C4-2B (cell line): ENCODE results near the gene FAXDC2.

Source experiments
- H3K27ac ChIP-seq: fragments of 450-650 bp; 2 replicates; pipeline ENCODE4 v1.5.1; 2017
- ZFX ChIP-seq: fragments of 450-650 bp; IDR thresholded peaks from 2 replicates; pipeline ENCODE4 v1.6.1; 2017
- TF ChIP-seq, protein P1 (sequence below): fragments of 450-650 bp; conservative IDR thresholded peaks from 2 replicates; pipeline ENCODE4 v1.5.1; 2017; ENCODE audit warnings: mild to moderate bottlenecking

The FAXDC2 gene

DNA sequence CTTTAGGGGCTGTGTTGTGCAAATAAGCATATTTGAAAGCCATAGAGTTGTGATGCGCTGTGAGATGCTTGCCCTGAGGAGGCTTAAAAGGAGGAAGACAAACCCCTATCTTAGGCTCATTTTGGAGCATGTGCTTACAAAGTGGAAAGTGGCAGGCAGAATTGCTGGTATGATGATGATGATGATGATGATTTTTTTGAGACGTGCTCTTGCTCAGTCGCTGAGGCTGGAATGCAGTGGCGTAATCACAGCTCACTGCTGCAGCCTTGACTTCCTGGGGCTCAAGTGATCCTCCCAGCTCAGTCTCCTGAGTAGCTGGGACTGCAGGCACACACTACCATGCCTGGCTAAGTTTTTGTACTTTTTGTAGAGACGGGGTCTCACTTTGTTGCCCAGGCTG, 9.7 kb upstream of the FAXDC2 start:
- TF ChIP-seq ZFX: no peak
- TF ChIP-seq, protein P1, sequence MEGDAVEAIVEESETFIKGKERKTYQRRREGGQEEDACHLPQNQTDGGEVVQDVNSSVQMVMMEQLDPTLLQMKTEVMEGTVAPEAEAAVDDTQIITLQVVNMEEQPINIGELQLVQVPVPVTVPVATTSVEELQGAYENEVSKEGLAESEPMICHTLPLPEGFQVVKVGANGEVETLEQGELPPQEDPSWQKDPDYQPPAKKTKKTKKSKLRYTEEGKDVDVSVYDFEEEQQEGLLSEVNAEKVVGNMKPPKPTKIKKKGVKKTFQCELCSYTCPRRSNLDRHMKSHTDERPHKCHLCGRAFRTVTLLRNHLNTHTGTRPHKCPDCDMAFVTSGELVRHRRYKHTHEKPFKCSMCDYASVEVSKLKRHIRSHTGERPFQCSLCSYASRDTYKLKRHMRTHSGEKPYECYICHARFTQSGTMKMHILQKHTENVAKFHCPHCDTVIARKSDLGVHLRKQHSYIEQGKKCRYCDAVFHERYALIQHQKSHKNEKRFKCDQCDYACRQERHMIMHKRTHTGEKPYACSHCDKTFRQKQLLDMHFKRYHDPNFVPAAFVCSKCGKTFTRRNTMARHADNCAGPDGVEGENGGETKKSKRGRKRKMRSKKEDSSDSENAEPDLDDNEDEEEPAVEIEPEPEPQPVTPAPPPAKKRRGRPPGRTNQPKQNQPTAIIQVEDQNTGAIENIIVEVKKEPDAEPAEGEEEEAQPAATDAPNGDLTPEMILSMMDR: no peak
- peak overlapping the region; percentile 76 for H3K27ac ChIP-seq

DNA sequence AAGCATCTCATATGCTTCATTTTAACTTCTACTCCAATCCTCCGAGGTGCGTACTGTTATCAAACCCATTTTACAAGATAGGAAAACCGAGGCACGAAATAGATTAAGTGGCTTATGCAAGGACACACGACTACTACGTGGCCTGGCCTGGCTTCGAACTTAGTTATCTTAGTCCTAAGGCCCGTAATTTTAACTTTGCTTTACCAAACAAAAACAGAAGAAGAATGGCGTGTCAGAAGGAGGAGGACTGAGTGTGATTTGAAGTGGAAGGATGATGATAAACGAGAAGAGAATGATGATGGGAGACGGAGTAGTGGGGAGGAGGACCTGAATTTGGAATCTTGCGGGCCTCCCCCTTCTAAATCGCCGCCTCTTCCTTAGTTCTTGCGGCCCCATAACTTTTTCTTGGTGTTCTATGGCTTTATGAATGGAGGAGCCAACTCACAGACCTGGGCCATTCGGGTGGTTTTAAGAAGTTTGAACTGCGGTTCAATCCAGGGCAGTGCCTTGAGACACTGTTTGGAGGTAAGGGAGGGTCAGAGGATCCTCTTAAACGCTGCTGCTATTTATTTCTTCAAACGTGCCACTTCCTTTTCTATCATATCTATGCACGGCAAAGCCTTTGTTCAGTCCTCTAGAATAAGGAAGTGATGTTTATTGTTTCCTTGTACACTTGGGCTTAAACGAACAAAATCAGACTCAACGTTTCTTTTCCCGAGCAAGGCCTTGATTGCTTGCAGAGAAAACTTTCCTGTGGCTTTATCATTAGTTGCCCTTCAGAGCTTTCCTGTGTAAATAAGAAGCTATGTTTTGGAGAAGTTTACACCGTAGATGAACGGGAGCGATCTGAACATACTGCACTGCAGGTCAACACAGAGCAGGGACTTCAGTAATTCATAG, 8.8 kb upstream of the FAXDC2 start:
- TF ChIP-seq, protein P1: no peak
- TF ChIP-seq ZFX: no peak
- H3K27ac ChIP-seq: peak overlapping the region; percentile 76

DNA sequence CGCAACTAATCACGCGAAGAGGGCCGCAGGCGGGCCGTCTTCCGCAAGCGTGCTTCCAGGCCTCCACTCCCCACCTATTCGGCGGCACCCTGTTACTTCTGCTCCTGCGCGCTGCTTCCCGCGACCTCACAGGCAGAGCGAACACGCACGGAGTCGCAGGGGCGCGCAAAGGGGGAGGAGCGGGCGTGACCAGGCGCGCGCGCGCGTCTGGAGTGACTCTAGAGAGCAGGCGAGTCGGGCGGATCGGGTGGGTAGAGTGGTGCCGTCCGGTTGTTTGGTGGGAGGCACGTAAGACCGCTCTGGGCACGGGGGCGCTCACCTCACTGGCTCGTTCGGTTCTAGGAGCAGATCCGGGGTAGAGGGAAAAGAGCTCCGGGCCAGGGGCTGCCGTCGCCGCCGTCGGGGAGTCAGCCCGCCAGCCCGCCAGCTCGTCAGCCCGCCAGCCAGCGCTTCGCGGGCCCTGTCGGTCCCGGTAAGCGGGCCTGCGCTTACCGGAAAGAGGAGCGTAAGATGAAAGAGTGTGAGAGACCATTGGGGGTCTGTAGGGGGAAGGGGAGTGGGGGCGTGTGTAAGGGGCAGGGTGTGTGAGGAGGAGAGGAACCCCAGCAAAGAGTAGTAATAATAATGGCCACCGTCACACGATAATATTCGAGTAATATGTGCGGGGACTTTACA, 8.0 kb upstream of the FAXDC2 start, which contains the start of gene CNOT8:
Gene CNOT8 (plus strand): TSS at position 331 of the 675 bp plus-strand sequence. CDS start 4,652 bp downstream, outside the sequence.
- H3K27ac ChIP-seq: peak within 1 kb of the TSS; percentile 76
- TF ChIP-seq ZFX: no peak; the same call in 1 of the 2 replicates
- TF ChIP-seq, protein P1: no peak

DNA sequence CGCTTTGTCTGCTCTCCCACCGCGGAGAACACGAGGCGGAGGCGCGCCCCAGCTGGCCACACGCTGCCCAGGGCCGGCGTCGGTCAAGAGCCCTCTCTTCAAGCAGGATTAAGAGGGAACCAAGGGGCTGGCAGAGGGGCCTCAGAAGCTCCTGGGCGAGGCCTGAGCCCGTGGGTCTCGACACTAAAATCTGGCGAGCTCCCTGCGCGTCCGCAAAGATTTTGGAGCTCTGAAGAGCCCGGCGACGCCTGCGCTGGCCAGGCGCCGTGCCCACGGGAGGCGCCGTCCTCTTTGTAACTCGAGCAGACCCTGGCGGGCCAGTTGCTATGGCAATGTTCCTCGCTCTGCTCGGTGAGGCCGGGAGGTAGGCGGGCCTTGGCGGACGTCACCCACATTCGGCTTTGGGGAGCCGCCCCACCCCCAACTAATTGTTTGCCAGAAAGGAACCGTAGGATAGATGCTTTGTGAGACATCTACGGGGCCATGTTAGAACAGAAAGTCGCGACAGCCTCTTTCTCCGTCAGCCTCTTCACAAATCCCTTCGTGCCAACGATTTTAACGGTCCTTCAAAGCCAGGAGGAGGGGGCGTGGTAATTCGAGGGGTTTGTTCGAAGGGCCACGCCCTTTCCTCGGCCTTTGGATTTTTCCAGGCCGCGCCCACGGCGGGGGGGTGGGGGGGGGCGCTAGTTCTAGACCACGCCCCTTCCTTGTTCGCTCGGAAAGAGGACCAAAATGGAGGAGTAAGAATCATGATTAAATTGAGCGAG, 7.3 kb upstream of the FAXDC2 start:
- no peak for TF ChIP-seq ZFX
- TF ChIP-seq, protein P1: no peak; the same call in 1 of the 2 replicates
- H3K27ac ChIP-seq: peak overlapping the region; percentile 76

DNA sequence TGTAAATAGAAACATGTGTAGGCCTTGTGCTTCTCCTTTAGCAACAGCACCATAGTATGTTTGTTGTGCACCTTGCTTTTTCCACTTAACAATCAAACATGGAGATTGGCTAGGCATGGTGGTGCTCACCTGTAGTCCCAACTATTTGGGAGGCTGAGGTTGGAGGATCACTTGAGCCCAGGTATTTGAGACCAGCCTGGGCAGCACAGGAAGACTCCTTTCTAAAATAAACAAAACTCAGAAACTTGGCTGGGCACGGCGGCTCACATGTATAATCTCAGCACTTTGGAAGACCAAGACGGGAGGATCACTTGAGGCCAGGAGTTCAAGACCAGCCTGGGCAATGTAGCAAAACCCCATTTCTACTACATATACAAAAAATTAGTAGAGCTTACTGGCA, 948 bp upstream of the FAXDC2 start:
- TF ChIP-seq ZFX: no peak
- TF ChIP-seq, protein P1: no peak

DNA sequence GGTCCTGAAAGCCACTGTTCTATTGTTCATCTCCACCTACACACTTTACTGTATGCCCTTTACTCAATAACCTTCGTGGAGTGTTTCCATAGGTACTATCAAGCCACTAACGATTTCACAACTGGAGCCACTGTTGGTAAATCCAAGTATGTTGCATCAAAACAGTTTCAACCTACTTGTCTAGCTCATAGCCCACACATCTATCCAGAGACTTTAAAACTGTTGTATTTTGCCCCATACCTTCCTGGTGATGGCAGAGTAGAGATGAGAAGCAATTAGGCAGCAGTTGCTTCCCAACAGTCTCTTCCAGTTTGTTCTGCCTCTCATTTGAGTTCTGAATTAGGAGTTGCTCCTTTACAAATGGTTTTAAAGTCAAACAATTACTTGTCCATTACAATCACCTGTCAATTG, 607 bp downstream of the FAXDC2 start:
- TF ChIP-seq, protein P1: no peak
- no peak for TF ChIP-seq ZFX
- H3K27ac ChIP-seq: no peak overlapping the region

More for the DNA sequence above, 948 bp upstream of the FAXDC2 start:
- no peak overlapping the region for H3K27ac ChIP-seq
